ENCODE data around the gene TYW5. TPM values are rescaled to one million over a fixed set of nuclear protein-coding genes. Genes with fewer than 3 reads are reported as not detected.
A peak's percentile ranks its signal among the peaks of the same experiment; 100 is the strongest.

TYW5 gene
- total and polyA plus RNA-seq, 2 of the 13 experiments (the other 11 are each of a cell fraction or from before 2014, with no cell fraction given): 8.3 to 14.6 TPM

GRCh38 chr2:199955339-199956061 is at the start of gene TYW5, which contains the start of gene MAIP1 (continued):
- TF ChIP-seq ZNF275 (CRISPR knock-in tag; IDR thresholded peaks at IDR 0.05; ENCODE audit: borderline replicate concordance) (no peak; the same call in 1 of the 2 replicates), ZNF574 (CRISPR knock-in tag; IDR thresholded peaks at IDR 0.05) (peak; percentile 93), MAFF (IDR thresholded peaks at IDR 0.05; ENCODE audit: low read depth, low read length) (no peak), ZNF224 (CRISPR knock-in tag; IDR thresholded peaks at IDR 0.05) (peak; percentile 90), CSRNP1 (CRISPR knock-in tag; IDR thresholded peaks at IDR 0.05) (peak; percentile 99; the same call in 1 of the 2 replicates), ZC3H4 (CRISPR knock-in tag; IDR thresholded peaks at IDR 0.05; ENCODE audit: borderline replicate concordance) (no peak; the same call in 1 of the 2 replicates), GATA4 (IDR thresholded peaks at IDR 0.05; ENCODE audit: borderline replicate concordance, low read depth) (peak; percentile 72), STAG1 (CRISPR knock-in tag; IDR thresholded peaks at IDR 0.05) (no peak), NRL (CRISPR knock-in tag; IDR thresholded peaks at IDR 0.05; ENCODE audit: borderline replicate concordance) (peak; percentile 95; the same call in 1 of the 2 replicates), LBX2 (CRISPR knock-in tag; IDR thresholded peaks at IDR 0.05; ENCODE audit: borderline replicate concordance) (no peak; the same call in 1 of the 2 replicates), KLF11 (CRISPR knock-in tag; IDR thresholded peaks at IDR 0.05) (peak; percentile 23; the same call in 1 of the 2 replicates), KLF15 (CRISPR knock-in tag; IDR thresholded peaks at IDR 0.05; ENCODE audit: borderline replicate concordance) (peak; percentile 86; the same call in 1 of the 2 replicates), SP4 (CRISPR knock-in tag; IDR thresholded peaks at IDR 0.05) (peak; percentile 70), ZUFSP (CRISPR knock-in tag; IDR thresholded peaks at IDR 0.05; ENCODE audit: borderline replicate concordance) (0 out of 2 replicates have a peak, but pooled peaks have one; percentile 79), ARNT (IDR thresholded peaks at IDR 0.05) (no peak), IKZF5 (CRISPR knock-in tag; IDR thresholded peaks at IDR 0.05) (peak; percentile 98), TRIM24 (CRISPR knock-in tag; IDR thresholded peaks at IDR 0.05) (no peak), GFI1 (CRISPR knock-in tag; IDR thresholded peaks at IDR 0.05; ENCODE audit: borderline replicate concordance) (peak; percentile 86)
